ENCODE results near the gene RLN1.
"Not testable (repeated sequence)": the region's sequence is repeated elsewhere in the genome, so short reads cannot be mapped to it uniquely, and the experiment has no call there.

RLN1 gene, protein sequence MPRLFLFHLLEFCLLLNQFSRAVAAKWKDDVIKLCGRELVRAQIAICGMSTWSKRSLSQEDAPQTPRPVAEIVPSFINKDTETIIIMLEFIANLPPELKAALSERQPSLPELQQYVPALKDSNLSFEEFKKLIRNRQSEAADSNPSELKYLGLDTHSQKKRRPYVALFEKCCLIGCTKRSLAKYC

DNA sequence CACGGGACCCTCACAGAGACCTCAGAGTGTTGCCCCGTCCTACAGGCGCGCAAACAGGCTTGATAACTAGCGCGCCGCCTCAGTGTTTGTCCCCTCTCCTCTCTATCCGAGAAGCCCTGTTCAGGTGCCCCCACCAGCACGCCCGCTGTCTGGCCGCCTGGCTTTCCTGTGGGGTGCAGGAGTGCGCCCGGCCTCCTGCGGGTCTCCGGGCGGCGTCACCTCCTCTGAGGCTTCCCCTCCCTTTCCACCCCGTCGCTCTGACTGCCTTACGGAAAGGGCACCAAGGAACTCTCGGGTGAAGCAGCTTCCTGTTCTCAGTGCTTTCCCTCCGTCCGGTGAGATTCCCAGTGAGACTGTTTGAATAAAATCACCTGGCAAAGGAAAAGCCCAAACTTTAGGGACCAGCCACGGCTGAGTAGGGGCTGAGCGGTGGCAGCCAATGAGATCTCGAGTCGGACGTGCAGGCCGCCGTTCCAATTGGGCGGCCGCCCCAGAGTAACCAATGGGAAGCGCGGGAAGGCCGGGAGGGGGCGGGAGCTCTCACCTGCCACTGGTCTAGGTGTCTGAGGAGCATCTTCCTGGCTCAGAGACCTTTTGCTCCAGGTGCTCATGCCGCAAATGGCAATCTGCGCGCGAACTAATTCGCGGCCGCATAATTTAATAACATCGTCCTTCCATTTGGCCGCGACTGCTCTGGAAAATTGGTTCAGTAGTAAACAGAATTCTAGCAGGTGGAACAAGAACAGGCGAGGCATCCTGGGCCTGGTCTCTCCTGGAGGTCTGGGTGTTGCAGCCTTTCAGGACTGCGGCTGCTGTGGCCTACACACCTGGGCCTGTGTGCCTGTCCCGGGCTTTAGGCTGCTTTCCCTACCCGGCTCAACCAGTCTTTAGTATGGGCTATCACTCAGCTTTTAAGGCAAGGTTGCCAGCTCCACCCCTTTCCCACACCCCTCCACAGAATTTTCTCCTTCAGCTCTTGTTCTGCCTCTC is at the start of gene RLN1:
TSS of gene RLN1 (minus strand) at position 885 of the 990 bp plus-strand sequence. CDS start at position 755, 130 bp downstream.
- DNase-seq (ENCODE audit: low spot score); in situ Hi-C loops (cut with MboI; ENCODE audit: low pct_unique_long_range_greater_than_20kb, low sequenced_read_pairs, unreplicated experiment): not testable (repeated sequence)

DNA sequence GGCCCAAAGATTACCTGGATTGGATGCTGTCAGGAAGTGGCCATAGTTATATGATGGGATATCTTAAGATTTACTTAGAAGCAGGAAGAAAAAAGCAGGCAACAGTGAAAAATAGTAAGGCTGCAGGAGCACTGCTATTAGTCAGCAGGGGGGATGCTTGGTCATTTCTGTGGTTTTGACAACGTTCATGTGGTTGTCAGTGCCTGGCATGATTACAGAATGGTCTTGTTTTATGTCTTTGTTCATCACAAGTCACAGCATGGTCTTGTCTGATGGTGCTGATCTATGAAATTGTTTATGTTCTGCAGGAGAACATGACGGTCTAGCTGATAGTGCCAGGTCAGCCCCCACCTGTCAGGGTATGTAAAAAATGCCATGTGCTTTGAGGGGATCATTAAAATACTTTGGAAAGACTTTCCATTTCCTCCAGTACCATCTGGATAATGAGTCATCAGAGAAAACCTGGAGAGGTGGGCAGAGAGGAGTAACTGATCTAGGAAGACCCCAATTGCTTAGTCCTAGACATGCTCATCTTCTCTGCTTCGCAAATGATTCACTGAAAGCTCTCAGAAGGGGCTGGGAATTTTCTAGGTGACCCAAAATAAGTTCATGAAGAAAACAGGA is 49.5 kb upstream of the RLN1 start:
- in situ Hi-C loops (cut with MboI; ENCODE audit: low pct_unique_long_range_greater_than_20kb, low sequenced_read_pairs, unreplicated experiment): no loop called here
- TF ChIP-seq, protein P1, sequence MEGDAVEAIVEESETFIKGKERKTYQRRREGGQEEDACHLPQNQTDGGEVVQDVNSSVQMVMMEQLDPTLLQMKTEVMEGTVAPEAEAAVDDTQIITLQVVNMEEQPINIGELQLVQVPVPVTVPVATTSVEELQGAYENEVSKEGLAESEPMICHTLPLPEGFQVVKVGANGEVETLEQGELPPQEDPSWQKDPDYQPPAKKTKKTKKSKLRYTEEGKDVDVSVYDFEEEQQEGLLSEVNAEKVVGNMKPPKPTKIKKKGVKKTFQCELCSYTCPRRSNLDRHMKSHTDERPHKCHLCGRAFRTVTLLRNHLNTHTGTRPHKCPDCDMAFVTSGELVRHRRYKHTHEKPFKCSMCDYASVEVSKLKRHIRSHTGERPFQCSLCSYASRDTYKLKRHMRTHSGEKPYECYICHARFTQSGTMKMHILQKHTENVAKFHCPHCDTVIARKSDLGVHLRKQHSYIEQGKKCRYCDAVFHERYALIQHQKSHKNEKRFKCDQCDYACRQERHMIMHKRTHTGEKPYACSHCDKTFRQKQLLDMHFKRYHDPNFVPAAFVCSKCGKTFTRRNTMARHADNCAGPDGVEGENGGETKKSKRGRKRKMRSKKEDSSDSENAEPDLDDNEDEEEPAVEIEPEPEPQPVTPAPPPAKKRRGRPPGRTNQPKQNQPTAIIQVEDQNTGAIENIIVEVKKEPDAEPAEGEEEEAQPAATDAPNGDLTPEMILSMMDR (IDR thresholded peaks at IDR 0.05; ENCODE audit: extremely low read depth, insufficient read depth, missing control alignments): no peak
- peak; percentile 23 for DNase-seq (ENCODE audit: low spot score)

DNA sequence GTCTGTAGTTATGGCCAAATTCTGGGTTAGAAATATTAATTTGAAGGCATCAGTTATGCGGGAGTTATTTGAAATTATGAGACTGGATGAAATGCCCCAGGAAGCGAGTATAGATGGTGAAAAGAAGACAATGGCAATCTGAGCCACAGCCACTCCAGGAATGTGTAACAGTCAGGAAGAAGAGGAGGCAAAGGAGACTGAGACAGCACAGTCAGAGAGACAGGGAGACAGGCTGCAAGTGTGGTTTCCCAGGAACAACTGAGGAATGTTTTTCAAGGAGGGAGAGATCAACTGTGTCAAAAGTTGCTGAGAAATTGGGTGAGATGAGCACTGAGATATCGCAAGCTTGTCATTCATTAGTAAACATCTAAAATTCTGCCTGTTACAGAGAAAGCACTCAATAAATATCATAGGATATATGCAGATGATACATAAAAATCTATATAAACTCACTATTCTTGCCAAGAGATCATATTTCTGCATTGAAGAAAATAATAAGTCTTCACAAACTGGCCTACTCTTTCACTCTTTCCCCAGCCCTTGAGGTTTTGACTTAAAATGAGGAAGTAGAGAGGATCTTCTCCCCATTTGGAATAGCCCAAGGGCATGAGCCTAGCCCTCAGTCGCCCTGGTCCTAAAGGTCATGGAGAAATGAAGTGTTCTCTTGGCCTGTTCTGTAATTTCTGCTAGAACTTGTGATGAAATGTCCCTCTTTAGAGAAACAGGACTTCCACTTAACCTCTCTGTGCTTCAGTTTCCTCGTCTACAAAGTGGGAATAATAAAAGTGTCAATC is 48.5 kb upstream of the RLN1 start:
- in situ Hi-C loops (cut with MboI; ENCODE audit: low pct_unique_long_range_greater_than_20kb, low sequenced_read_pairs, unreplicated experiment): no loop called here
- no peak for DNase-seq (ENCODE audit: low spot score)

DNA sequence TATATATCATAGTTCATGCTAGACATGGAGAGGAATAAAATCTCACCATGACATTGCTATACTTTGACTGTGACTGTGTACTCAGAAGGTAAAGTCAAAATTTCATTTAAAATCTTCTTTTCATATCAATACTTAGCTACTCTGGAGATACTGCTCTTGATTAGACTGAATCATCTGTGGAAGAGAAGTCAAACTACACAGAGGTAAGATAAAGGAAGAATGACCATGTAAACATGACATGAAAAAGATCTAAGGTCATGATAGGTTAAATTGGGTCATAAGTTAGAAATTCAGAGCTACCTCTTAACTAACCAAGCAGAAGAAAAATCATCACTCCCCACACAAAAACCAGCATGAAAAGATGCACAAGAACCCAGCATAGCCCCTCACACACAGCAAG is 44.8 kb upstream of the RLN1 start:
- DNase-seq (ENCODE audit: low spot score): no peak
- TF ChIP-seq, protein P1 (IDR thresholded peaks at IDR 0.05; ENCODE audit: extremely low read depth, insufficient read depth, missing control alignments): no peak
- in situ Hi-C loops (cut with MboI; ENCODE audit: low pct_unique_long_range_greater_than_20kb, low sequenced_read_pairs, unreplicated experiment): no loop called here

More for the DNA sequence above, 48.5 kb upstream of the RLN1 start:
- TF ChIP-seq, protein P1 (IDR thresholded peaks at IDR 0.05; ENCODE audit: extremely low read depth, insufficient read depth, missing control alignments): no peak

DNA sequence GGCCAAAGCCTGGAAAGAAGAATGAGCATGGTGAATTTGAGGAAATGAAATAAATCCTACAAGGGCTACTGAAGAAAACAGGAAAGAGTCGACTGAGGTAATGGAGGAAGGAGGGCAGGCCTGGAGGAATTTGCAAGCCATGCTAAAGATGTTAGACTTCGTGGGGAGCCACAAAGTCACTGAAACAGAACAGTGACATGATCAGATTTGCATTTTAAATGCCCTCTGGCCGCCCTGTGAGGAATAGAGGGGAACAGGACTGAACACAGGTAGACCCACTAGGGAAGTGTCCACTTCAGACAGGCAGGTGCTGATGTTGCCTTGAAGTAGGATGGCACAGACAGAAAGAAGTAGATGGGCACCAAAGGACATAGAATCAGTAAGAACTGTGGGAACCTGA is 42.8 kb upstream of the RLN1 start:
- in situ Hi-C loops (cut with MboI; ENCODE audit: low pct_unique_long_range_greater_than_20kb, low sequenced_read_pairs, unreplicated experiment): no loop called here
- TF ChIP-seq, protein P1 (IDR thresholded peaks at IDR 0.05; ENCODE audit: extremely low read depth, insufficient read depth, missing control alignments): no peak
- DNase-seq (ENCODE audit: low spot score): no peak

DNA sequence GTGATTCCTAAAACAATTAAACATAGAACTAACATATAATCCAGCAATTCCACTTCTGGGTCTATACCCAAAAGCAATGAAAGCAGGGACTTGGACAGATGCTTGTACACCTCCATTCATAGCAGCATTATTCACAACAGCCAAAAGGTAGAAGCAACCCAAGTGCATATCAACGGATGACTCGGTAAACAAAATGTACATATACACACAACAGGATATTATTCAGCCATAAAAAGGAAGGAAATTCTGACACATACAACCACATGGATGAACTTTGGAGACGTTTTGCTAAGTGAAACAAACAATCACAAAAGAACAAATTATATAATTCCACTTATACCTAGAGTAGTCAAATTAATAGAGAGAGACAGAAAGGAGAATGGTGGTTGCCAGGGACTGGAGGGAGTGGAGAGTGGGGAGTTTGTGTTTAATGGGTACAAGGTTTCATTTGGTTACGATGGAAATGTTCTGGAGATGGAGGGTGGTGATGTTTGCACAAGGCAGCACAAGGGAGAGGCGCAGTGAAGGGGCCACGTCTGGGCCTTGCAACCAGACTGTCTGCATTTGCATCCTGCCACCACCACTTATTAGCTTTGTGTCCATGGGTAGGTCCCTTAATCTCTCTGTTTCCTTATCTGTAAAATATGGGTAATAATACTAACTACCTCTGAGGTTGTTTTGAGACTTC is 36.3 kb upstream of the RLN1 start:
- in situ Hi-C loops (cut with MboI; ENCODE audit: low pct_unique_long_range_greater_than_20kb, low sequenced_read_pairs, unreplicated experiment): no loop called here
- no peak for DNase-seq (ENCODE audit: low spot score)
- TF ChIP-seq, protein P1 (IDR thresholded peaks at IDR 0.05; ENCODE audit: extremely low read depth, insufficient read depth, missing control alignments): no peak
